AG04449 (cell line): ENCODE data around the gene ABHD11.
A peak's percentile ranks its signal among the peaks of the same experiment; 100 is the strongest.

Experiments used
- CTCF ChIA-PET: fragments of 350-600 bp; formaldehyde crosslinking; extraction: SDS; loops from one replicate; lab custom pipeline; 2021; ENCODE audit warnings: antibody characterized with exemption; lab: Yijun Ruan, JAX
- POLR2A ChIA-PET: fragments of 400-600, 350-600 bp; formaldehyde crosslinking; extraction: SDS; loops from one replicate; lab custom pipeline; 2020; ENCODE audit warnings: antibody characterized with exemption, inconsistent platforms; lab: Yijun Ruan, JAX
- DNase-seq: peaks from one replicate; pipeline ENCODE4 v3.0.0-alpha.2; 2010; ENCODE audit warnings: low read depth, low spot score
- H3K4me3 ChIP-seq: 2 replicates; pipeline ENCODE4 v1.5.1; 2011; ENCODE audit warnings: low read depth, mild to moderate bottlenecking, control low read depth, low read length
- CTCF ChIP-seq: IDR thresholded peaks from one replicate; pipeline ENCODE4 v1.5.1; 2011; ENCODE audit warnings: mild to moderate bottlenecking, moderate library complexity, low read length, control low read depth, inconsistent platforms; ENCODE audit not compliant: insufficient read depth; ENCODE audit errors: missing control alignments

ABHD11 gene

DNA sequence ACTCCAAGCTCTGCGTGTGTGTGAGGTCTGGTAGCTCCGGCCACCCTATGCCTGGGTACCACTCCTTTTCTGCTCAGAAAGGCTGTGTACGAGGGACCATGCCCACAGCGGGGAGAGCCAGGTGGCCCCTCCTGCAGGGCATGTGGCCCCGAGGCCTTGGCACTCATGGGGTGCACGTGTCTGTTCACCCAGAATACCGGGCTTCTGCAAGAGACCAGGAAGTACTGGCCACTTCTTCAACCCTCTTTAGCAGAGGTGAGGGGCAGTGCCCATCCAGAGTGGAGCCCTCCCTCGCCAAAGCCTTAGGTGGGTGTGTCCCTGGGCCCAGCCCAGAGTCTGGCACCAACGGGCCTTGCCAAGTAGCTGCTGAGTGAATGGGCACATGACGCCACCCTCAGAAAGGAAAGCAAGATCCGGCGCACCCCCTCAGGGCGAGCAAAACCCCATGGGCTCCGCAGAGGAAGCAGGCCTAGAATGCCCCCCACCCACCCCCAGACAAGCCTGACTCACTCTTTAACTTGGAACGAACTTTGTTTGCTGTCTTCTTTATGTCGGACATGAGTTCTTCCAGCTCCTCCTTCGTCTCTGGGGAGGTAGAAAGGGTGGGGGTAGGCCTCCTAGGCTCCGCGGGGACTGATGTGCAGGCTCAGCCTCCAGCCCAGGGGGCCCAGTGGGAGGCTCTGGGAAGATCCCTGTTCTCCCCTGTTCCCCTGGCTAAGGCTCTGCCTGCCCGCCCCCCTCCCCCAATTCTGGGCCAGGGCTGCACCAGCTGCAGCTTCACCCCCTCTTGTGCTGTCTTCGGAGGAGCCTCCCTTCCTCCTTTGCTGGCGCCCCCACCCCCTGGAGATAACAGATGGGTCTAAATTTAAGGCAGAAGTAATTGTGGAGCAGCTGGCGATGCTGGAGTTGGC is 33.7 kb downstream of the ABHD11 start:
- DNase-seq: peak; percentile 51
- no peak overlapping the region for H3K4me3 ChIP-seq
- ChIA-PET CTCF (interaction anchor here (0.6 to 4.2 kb wide), 11 partner anchors 8 to 101 kb away, joined by 3 to 24 read pairs (median 4); no protein-coding TSS in a partner anchor), POLR2A (interaction anchor here (0.8 to 4.3 kb wide), 5 partner anchors 11 to 146 kb away, joined by 3 to 47 read pairs (median 6); partner anchors contain the start of gene STX1A)
- TF ChIP-seq CTCF: no peak

DNA sequence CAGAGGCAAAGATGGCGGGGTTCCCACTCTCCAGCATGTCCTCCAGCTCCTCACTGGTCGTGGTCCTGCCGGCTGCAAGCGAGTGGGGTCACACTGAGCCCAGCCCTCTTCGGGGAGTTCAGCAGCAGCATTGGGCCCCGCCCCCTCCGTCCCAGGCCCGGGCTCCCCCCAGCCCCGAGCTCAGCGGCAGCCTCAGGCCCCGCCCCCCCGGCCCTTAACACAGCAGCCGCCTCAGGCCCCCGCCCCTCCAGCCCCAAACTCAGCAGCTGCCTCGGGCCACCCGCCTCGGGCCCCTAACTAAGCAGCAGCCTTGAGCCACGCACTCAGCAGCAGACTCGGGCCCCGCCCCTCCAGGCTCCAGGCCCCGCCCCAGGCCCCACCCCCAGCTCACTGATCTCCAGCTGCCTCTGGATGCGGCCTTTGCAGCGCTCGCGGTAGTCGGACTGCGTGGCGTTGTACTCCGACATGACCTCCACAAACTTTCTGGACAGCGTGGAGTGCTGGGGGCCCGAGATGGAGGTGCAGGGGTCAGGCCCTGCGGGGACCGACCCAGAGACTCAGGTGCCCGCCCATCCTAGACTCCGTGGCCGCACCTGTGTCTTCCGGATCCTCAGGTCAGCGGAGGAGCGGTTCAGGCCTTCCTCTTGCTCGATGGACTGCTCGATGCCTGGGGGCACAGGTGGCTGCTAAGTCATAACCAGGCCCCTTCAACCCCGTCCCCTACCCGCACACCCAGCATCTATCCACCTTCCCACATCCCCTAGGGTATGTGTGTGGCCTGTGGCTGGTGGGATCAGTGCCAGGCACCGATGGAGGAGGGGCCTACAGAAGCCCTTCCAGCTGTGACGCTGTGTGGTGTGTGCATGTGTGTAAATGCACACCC is 34.6 kb downstream of the ABHD11 start:
- no peak for TF ChIP-seq CTCF
- CTCF ChIA-PET: interaction anchor here (0.6 to 4.2 kb wide), 8 partner anchors 7 to 97 kb away, joined by 3 to 24 read pairs (median 5); partner anchors contain the start of gene STX1A
- no peak overlapping the region for H3K4me3 ChIP-seq
- POLR2A ChIA-PET: interaction anchor here (1.1 to 4.3 kb wide), 4 partner anchors 12 to 147 kb away, joined by 3 to 47 read pairs (median 12); partner anchors contain the start of gene STX1A
- no peak for DNase-seq

DNA sequence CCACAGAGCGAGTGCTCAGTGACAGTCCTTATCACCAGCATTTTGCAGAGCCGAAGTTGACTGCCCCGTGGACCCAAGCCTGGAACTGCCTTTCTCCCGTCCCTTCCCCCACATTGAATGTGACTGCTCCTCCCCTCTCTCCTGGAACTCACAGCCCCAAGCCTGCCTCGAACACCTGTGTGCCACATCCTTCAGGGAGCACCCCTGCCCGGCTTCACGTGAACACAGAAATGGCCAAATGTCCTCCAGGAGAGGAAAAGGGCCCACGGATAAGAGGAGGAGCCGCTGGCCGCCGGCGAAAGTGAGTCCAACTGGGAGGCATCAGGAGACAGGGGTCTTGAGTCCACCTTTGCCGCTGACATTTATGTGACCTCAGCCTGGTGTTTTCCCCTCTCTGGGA is 35.4 kb downstream of the ABHD11 start:
- H3K4me3 ChIP-seq: no peak overlapping the region
- no peak for TF ChIP-seq CTCF
- CTCF ChIA-PET: interaction anchor here (0.8 to 4.2 kb wide), 5 partner anchors 11 to 96 kb away, joined by 3 to 25 read pairs (median 7); partner anchors contain the start of gene STX1A
- POLR2A ChIA-PET: no interaction called here
- DNase-seq: no peak

DNA sequence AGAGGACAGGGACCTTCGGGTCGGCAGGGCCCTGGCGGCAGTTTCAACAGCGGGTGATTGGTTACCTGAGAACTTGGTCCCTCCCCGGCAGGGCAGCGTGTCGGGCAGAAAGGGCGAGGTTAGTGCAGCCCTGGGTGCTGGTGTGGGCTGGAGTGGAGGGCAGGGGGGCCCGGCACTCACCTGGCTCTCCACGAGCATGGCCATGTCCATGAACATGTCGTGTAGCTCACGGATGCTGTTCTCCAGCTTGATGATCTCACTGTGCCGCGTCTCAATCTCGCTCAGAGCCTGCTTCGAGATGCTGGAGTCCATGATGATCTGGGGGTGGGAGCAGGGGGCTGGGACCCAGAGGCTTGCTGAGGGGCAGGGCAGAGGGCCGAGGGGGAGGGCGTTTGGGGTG is 35.9 kb downstream of the ABHD11 start:
- no peak for DNase-seq
- no peak for TF ChIP-seq CTCF
- H3K4me3 ChIP-seq: no peak overlapping the region
- ChIA-PET CTCF (interaction anchor here (0.9 to 4.2 kb wide), 8 partner anchors 8 to 152 kb away, joined by 3 to 29 read pairs (median 6); no protein-coding TSS in a partner anchor), POLR2A (interaction anchor here (0.8 kb wide), 1 partner anchor 93 kb away, joined by 3 read pairs; no protein-coding TSS in a partner anchor)

DNA sequence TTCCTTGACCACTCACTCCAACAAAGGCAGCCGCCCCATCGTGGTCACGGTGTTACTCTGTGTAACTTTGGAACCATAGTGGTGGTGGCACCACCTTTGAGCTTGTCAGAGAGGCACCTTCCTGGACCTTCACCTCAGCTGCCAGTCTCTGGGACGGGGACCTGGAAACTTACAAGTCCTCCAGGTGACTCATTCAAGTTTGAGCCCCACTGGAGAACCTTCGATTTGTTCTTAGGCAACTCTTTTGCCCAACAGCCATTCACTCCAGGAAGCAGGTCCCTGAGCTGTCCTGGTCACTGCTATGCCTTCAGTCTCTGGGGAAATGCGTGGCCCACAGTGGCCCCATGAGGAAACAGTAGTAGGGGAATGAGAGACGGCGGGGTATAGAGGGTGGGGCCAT is 36.4 kb downstream of the ABHD11 start:
- POLR2A ChIA-PET: interaction anchor here (0.8 kb wide), 1 partner anchor 92 kb away, joined by 3 read pairs; no protein-coding TSS in a partner anchor

More for the DNA sequence above, 36.4 kb downstream of the ABHD11 start:
- TF ChIP-seq CTCF: no peak
- no peak overlapping the region for H3K4me3 ChIP-seq
- no peak for DNase-seq
- CTCF ChIA-PET: interaction anchor here (0.9 to 4.2 kb wide), 8 partner anchors 9 to 152 kb away, joined by 3 to 29 read pairs (median 6); no protein-coding TSS in a partner anchor
